Transverse colon (tissue), 4 donors: ENCODE data around the gene HEG1. TPM values are rescaled to one million over a fixed set of nuclear protein-coding genes. Genes with fewer than 3 reads are reported as not detected.

Experiments used
- DNase-seq: peaks from one replicate; pipeline ENCODE4 v3.0.0-alpha.2; 2019
- H3K27ac ChIP-seq, 4 donors: fragments of 200-600 bp; sonication (generic); 2 replicates each; pipeline ENCODE4 v1.5.1; 2016 to 2018; ENCODE audit warnings: inconsistent platforms in 4 of 4
- H3K27me3 ChIP-seq: fragments of 200-600 bp; sonication (generic); 2 replicates; pipeline ENCODE4 v1.5.1; 2017; ENCODE audit warnings: inconsistent platforms
- H3K36me3 ChIP-seq, 4 donors: fragments of 200-600 bp; sonication (generic); 2 replicates each; pipeline ENCODE4 v1.5.1; 2017 to 2019; ENCODE audit warnings: inconsistent platforms in 4 of 4
- H3K4me1 ChIP-seq, 4 donors: fragments of 200-600 bp; sonication (generic); 2 replicates each; pipeline ENCODE4 v1.5.1; 2017 to 2020; ENCODE audit warnings: inconsistent platforms in 4 of 4
- H3K4me3 ChIP-seq, 4 donors: fragments of 200-600 bp; sonication (generic); 1 replicate in 1 of 4; 2 replicates in 3 of 4; pipeline versions ENCODE4 v1.5.1 to v1.6.1; 2017 to 2019; ENCODE audit warnings: inconsistent platforms in 4 of 4
- H3K9me3 ChIP-seq, 2 donors: fragments of 200-600 bp; sonication (generic); 2 replicates each; pipeline ENCODE4 v1.5.1; 2017 to 2019; ENCODE audit warnings: inconsistent platforms in 2 of 2
- CTCF ChIP-seq, 5 experiments: fragments of 200-600 bp in 3 of 5; fragments of 450-650 bp in 2 of 5; sonication (generic) in 3 of 5; IDR thresholded peaks; 1 replicate in 2 of 5; 2 replicates in 3 of 5; pipeline ENCODE4 v1.5.1; 2016 to 2017; ENCODE audit warnings: antibody characterized with exemption in 5 of 5, inconsistent platforms in 3 of 5, mild to moderate bottlenecking in 2 of 5, moderate library complexity in 1 of 5
- EP300 ChIP-seq: sonication (generic); formaldehyde crosslinking; IDR thresholded peaks from one replicate; pipeline ENCODE4 v1.6.1; 2017; ENCODE audit warnings: antibody characterized with exemption, low read depth
- POLR2A ChIP-seq: fragments of 450-650 bp; IDR thresholded peaks from one replicate; pipeline ENCODE4 v1.6.1; 2016; ENCODE audit warnings: antibody characterized with exemption, mild to moderate bottlenecking, moderate library complexity
- POLR2AphosphoS5 ChIP-seq, 3 donors: sonication (generic); formaldehyde crosslinking; IDR thresholded peaks; one replicate each; pipeline ENCODE4 v1.6.1; 2016; ENCODE audit warnings: antibody characterized with exemption in 3 of 3
- WGBS, 2 donors: methylation state at CpG; one replicate each; pipeline ENCODE4 v1.1.5; 2018; ENCODE audit warnings: low coverage in 1 of 2; 5-methylcytosine and 5-hydroxymethylcytosine counted together
- in situ Hi-C, 4 donors: fragments of 200-750 bp; cut with MboI; loops; one replicate each; pipeline versions ENCODE4 v1.15.0 to v1.15.1; 2017; ENCODE audit warnings: low sequenced_read_pairs in 3 of 4, low pct_ligation_motif_present in 1 of 4, low pct_unique_long_range_greater_than_20kb in 1 of 4
- intact Hi-C: fragments of 100-400 bp; cut with DNase I; formaldehyde crosslinking; loops from one replicate; pipeline ENCODE4 v1.15.1; 2023; ENCODE audit warnings: low total_unique reads
- total RNA-seq, 4 donors: library from RNA; depleted of rRNA; stranded (reverse); fragments of >200 nt; gene quantifications; one replicate each; pipeline ENCODE4 v1.1.0, GENCODE V29; 2016

Gene HEG1
- total RNA-seq, 4 donors from 2014 or later, result 8.9 to 97.3 (median 10.6) TPM

GRCh38 chr3:125014570-125015179, 41.1 kb downstream of the HEG1 start:
- whole genome bisulfite sequencing, 2 donors, result 90 to 92% methylated on average over 2 to 19 of the region's 19 CpGs
- no peaks in the 10 kb centered on the region for H3K36me3 ChIP-seq
- H3K4me3 ChIP-seq, result no peak overlapping the region
- no peak overlapping the region for H3K27ac ChIP-seq
- no peaks in the 10 kb centered on the region for H3K4me1 ChIP-seq
- intact Hi-C loops (no loop called here), in situ Hi-C loops (no loop called here)
- no peak for TF ChIP-seq POLR2A
- no peak for TF ChIP-seq CTCF (IDR thresholded peaks at IDR 0.05)
- TF ChIP-seq EP300, result no peak
- no peak for TF ChIP-seq POLR2AphosphoS5 (IDR thresholded peaks at IDR 0.05)
- no peaks in the 10 kb centered on the region for H3K9me3 ChIP-seq
- H3K27me3 ChIP-seq, result no peaks in the 10 kb centered on the region
- DNase-seq, result no peak

- WGBS, 2 donors, result 89% methylated on average over 1 of the region's 1 CpG
- intact Hi-C loops, result no loop called here
- TF ChIP-seq CTCF (IDR thresholded peaks at IDR 0.05), result no peak
- no peak for TF ChIP-seq POLR2A
- no peak for TF ChIP-seq EP300
- TF ChIP-seq POLR2AphosphoS5 (IDR thresholded peaks at IDR 0.05), result no peak
- no peak for DNase-seq
- in situ Hi-C loops, result no loop called here
- H3K27ac ChIP-seq, result no peak overlapping the region
- H3K4me3 ChIP-seq, result no peak overlapping the region
- H3K27me3 ChIP-seq, result no peaks in the 10 kb centered on the region
- no peaks in the 10 kb centered on the region for H3K36me3 ChIP-seq
- H3K9me3 ChIP-seq, result no peaks in the 10 kb centered on the region
- no peaks in the 10 kb centered on the region for H3K4me1 ChIP-seq
These were observed 42.7 kb downstream of the HEG1 start for GRCh38 chr3:125013095-125013494.

- intact Hi-C loops, result no loop called here
- H3K4me1 ChIP-seq, result no peaks in the 10 kb centered on the region
- TF ChIP-seq POLR2AphosphoS5 (IDR thresholded peaks at IDR 0.05) (no peak), EP300 (no peak), CTCF (IDR thresholded peaks at IDR 0.05) (no peak), POLR2A (no peak)
- no peak for DNase-seq
- H3K27ac ChIP-seq, result no peak overlapping the region
- no peaks in the 10 kb centered on the region for H3K9me3 ChIP-seq
- in situ Hi-C loops, result no loop called here
- 69 to 90% methylated on average over 3 to 7 of the region's 7 CpGs for WGBS, 2 donors
- no peaks in the 10 kb centered on the region for H3K27me3 ChIP-seq
- H3K4me3 ChIP-seq, result no peak overlapping the region
- no peaks in the 10 kb centered on the region for H3K36me3 ChIP-seq
These were observed 43.9 kb downstream of the HEG1 start for GRCh38 chr3:125011941-125012340.

GRCh38 chr3:125010393-125010792, 45.4 kb downstream of the HEG1 start:
- H3K4me1 ChIP-seq, result peaks cover 0 to 12% (median 0%) of the 10 kb centered on the region in 4 donors
- TF ChIP-seq EP300, result no peak
- no peak for TF ChIP-seq POLR2A
- no peak for TF ChIP-seq CTCF (IDR thresholded peaks at IDR 0.05)
- no peak for TF ChIP-seq POLR2AphosphoS5 (IDR thresholded peaks at IDR 0.05)
- no peak overlapping the region for H3K27ac ChIP-seq
- H3K36me3 ChIP-seq, result no peaks in the 10 kb centered on the region
- no peaks in the 10 kb centered on the region for H3K9me3 ChIP-seq
- in situ Hi-C loops, result no loop called here
- no peak for DNase-seq
- WGBS, 2 donors, result 88% methylated on average over 7 of the region's 7 CpGs; no CpG with 5 or more reads in 1 of the 2 donors
- intact Hi-C loops, result no loop called here
- H3K4me3 ChIP-seq, result no peak overlapping the region
- H3K27me3 ChIP-seq, result no peaks in the 10 kb centered on the region
